HepG2 (cell line): ENCODE data around the gene TADA2B. TPM values are rescaled to one million over a fixed set of nuclear protein-coding genes. Genes with fewer than 3 reads are reported as not detected.
A peak's percentile ranks its signal among the peaks of the same experiment; 100 is the strongest.

Source experiments
- CREM ChIP-seq, 2 experiments: sonication (generic) in 1 of 2; formaldehyde crosslinking in 1 of 2; IDR thresholded peaks; 2 replicates each; pipeline versions ENCODE4 v1.4.0 to v1.6.1; 2016 to 2020; ENCODE audit warnings: antibody characterized with exemption in 1 of 2, mild to moderate bottlenecking in 1 of 2, missing genetic modification reagents in 1 of 2
- HNRNPL ChIP-seq: fragments of 200-400 bp; formaldehyde crosslinking; IDR thresholded peaks from 2 replicates; pipeline ENCODE4 v1.6.1; 2017; ENCODE audit warnings: mild to moderate bottlenecking, low read depth, low read length
- IKZF1 ChIP-seq: fragments of 450-650 bp; IDR thresholded peaks from 2 replicates; pipeline ENCODE4 v1.7.1; 2016
- KDM6A ChIP-seq: IDR thresholded peaks from 2 replicates; pipeline ENCODE4 v1.6.1; 2016; ENCODE audit warnings: low read depth
- NPAS2 ChIP-seq: sonication (generic); formaldehyde crosslinking; IDR thresholded peaks from 2 replicates; pipeline ENCODE4 v1.8.0; 2022; ENCODE audit warnings: mild to moderate bottlenecking, missing genetic modification reagents, borderline replicate concordance
- PITX1 ChIP-seq: sonication (generic); formaldehyde crosslinking; IDR thresholded peaks from 2 replicates; pipeline ENCODE4 v1.5.1; 2020; ENCODE audit warnings: mild to moderate bottlenecking, missing genetic modification reagents
- SIX1 ChIP-seq: sonication (generic); formaldehyde crosslinking; IDR thresholded peaks from 2 replicates; pipeline ENCODE4 v1.4.0; 2020; ENCODE audit warnings: missing genetic modification reagents, borderline replicate concordance
- TOE1 ChIP-seq: sonication (generic); formaldehyde crosslinking; IDR thresholded peaks from 2 replicates; pipeline ENCODE4 v1.4.0; 2020; ENCODE audit warnings: mild to moderate bottlenecking, missing genetic modification reagents
- TOPORS ChIP-seq: sonication (generic); formaldehyde crosslinking; IDR thresholded peaks from 2 replicates; pipeline ENCODE4 v1.8.0; 2023; ENCODE audit warnings: mild to moderate bottlenecking, missing genetic modification reagents
- ZFP1 ChIP-seq: IDR thresholded peaks from 2 replicates; pipeline ENCODE4 v1.6.1; 2016
- ZNF138 ChIP-seq: sonication (generic); formaldehyde crosslinking; IDR thresholded peaks from 2 replicates; pipeline ENCODE4 v1.5.0; 2020; ENCODE audit warnings: mild to moderate bottlenecking, low read depth, missing genetic modification reagents
- ZNF17 ChIP-seq: sonication (generic); formaldehyde crosslinking; IDR thresholded peaks from 2 replicates; pipeline ENCODE4 v1.5.0; 2020; ENCODE audit warnings: mild to moderate bottlenecking, missing genetic modification reagents
- ZNF343 ChIP-seq: sonication (generic); formaldehyde crosslinking; IDR thresholded peaks from 2 replicates; pipeline ENCODE4 v1.4.0; 2020; ENCODE audit warnings: mild to moderate bottlenecking, missing genetic modification reagents
- ZNF451 ChIP-seq: sonication (generic); formaldehyde crosslinking; IDR thresholded peaks from 2 replicates; pipeline ENCODE4 v1.5.0; 2020; ENCODE audit warnings: mild to moderate bottlenecking, missing genetic modification reagents
- polyA plus RNA-seq, 8 experiments: library from polyadenylated mRNA; depleted of rRNA in 3 of 8; stranded (reverse) in 7 of 8; unstranded in 1 of 8; fragments of >200 nt; fragmentation: Illumina TruSeq in 4 of 8; extraction: Trizol in 4 of 8; gene quantifications; 2 replicates each; pipeline versions ENCODE4 v1.2.1 to v1.2.3, GENCODE V29; 2011 to 2016; ENCODE audit warnings: low read depth in 4 of 8, missing spikeins in 1 of 8, mixed read lengths in 1 of 8; ENCODE audit not compliant: insufficient read depth in 1 of 8
- total RNA-seq, 5 experiments: library from RNA; depleted of rRNA; stranded (reverse); fragments of >200 nt; fragmentation: Illumina TruSeq; extraction: Trizol; gene quantifications; 2 replicates each; pipeline ENCODE4 v1.2.3, GENCODE V29; 2016; ENCODE audit warnings: low read depth in 1 of 5
- TF ChIP-seq, protein P1 (sequence below): IDR thresholded peaks from 2 replicates; pipeline ENCODE4 v1.6.1; 2012; ENCODE audit warnings: low read depth, low read length, improper control_type of control experiment
- TF ChIP-seq, protein P2 (sequence below): sonication (generic); formaldehyde crosslinking; IDR thresholded peaks from 2 replicates; pipeline ENCODE4 v1.4.0; 2020; ENCODE audit warnings: low read depth, mild to moderate bottlenecking, missing genetic modification reagents
- TF ChIP-seq, protein P3 (sequence below): sonication (generic); formaldehyde crosslinking; IDR thresholded peaks from 2 replicates; pipeline ENCODE4 v1.4.0; 2020; ENCODE audit warnings: mild to moderate bottlenecking, missing genetic modification reagents
- TF ChIP-seq, protein P4 (sequence below): IDR thresholded peaks from 2 replicates; pipeline ENCODE4 v1.6.1; 2016; ENCODE audit warnings: low read depth, missing genetic modification reagents, missing compliant biosample characterization
- TF ChIP-seq, protein P5 (sequence below): sonication (generic); formaldehyde crosslinking; IDR thresholded peaks from 2 replicates; pipeline ENCODE4 v1.8.0; 2022; ENCODE audit warnings: mild to moderate bottlenecking, missing genetic modification reagents; ENCODE audit not compliant: insufficient replicate concordance

Gene TADA2B
- total and polyA plus RNA-seq, 2 of the 13 experiments (the other 11 are each of a cell fraction or from before 2014, with no cell fraction given): 4.6 to 8.9 TPM

DNA sequence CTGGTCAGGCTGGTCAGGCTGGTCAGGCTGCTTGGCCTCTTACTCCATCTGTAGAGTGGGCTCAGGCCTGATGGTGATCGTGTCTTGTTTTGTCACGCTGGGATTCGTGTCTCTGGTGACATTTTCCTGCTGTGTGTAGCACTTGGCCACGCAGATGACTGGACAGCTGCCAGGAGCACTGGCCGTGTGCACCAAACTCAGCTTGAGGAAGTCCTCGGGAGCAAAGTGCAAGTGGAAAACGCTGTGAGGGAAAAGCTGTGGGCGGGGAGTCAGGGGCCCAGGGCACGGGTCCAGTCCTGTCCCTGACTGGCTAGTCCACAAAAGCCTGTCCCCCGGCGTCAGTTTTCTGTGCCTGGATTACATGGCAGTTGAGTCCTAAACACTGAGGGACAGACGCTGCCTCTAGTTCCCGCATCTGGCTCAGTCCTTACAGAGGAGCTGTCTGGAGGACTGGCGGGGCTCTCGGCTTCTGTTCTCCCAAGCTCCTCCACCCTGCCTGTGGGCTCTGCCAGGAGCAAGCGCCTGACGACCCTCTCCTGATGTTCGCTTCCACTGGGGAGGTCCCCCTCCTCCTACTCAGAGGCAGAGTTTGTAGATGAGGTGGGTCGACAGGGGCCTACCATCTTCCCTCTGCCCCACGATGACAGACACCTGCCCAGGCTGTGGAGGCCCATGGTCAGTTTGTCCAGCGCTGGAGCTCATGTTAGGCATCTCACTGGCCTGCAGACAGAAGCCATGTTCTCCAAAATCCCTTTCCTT, 60.6 kb downstream of the TADA2B start (continued):
- TF ChIP-seq, protein P1, sequence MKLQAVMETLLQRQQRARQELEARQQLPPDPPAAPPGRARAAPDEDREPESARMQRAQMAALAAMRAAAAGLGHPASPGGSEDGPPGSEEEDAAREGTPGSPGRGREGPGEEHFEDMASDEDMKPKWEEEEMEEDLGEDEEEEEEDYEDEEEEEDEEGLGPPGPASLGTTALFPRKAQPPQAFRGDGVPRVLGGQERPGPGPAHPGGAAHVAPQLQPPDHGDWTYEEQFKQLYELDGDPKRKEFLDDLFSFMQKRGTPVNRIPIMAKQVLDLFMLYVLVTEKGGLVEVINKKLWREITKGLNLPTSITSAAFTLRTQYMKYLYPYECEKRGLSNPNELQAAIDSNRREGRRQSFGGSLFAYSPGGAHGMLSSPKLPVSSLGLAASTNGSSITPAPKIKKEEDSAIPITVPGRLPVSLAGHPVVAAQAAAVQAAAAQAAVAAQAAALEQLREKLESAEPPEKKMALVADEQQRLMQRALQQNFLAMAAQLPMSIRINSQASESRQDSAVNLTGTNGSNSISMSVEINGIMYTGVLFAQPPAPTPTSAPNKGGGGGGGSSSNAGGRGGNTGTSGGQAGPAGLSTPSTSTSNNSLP: no peak
- 0 out of 2 replicates have a peak, but pooled peaks have one; percentile 49 for TF ChIP-seq ZNF138
- no peak for TF ChIP-seq SIX1 (CRISPR knock-in tag)
- TF ChIP-seq, protein P2, sequence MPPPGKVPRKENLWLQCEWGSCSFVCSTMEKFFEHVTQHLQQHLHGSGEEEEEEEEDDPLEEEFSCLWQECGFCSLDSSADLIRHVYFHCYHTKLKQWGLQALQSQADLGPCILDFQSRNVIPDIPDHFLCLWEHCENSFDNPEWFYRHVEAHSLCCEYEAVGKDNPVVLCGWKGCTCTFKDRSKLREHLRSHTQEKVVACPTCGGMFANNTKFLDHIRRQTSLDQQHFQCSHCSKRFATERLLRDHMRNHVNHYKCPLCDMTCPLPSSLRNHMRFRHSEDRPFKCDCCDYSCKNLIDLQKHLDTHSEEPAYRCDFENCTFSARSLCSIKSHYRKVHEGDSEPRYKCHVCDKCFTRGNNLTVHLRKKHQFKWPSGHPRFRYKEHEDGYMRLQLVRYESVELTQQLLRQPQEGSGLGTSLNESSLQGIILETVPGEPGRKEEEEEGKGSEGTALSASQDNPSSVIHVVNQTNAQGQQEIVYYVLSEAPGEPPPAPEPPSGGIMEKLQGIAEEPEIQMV (CRISPR knock-in tag): no peak; the same call in 1 of the 2 replicates
- TF ChIP-seq KDM6A (CRISPR knock-in tag): peak; percentile 93
- peak; percentile 31; the same call in 1 of the 2 replicates for TF ChIP-seq PITX1
- TF ChIP-seq TOPORS (CRISPR knock-in tag): no peak
- TF ChIP-seq ZFP1 (CRISPR knock-in tag): no peak
- TF ChIP-seq TOE1: no peak
- TF ChIP-seq IKZF1: no peak
- peak; percentile 41; the same call in 1 of the 2 replicates for TF ChIP-seq CREM (IDR thresholded peaks at IDR 0.05)
- no peak for TF ChIP-seq CREM (CRISPR knock-in tag; IDR thresholded peaks at IDR 0.05)
- TF ChIP-seq, protein P3, sequence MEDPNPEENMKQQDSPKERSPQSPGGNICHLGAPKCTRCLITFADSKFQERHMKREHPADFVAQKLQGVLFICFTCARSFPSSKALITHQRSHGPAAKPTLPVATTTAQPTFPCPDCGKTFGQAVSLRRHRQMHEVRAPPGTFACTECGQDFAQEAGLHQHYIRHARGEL (CRISPR knock-in tag): no peak
- TF ChIP-seq, protein P4, sequence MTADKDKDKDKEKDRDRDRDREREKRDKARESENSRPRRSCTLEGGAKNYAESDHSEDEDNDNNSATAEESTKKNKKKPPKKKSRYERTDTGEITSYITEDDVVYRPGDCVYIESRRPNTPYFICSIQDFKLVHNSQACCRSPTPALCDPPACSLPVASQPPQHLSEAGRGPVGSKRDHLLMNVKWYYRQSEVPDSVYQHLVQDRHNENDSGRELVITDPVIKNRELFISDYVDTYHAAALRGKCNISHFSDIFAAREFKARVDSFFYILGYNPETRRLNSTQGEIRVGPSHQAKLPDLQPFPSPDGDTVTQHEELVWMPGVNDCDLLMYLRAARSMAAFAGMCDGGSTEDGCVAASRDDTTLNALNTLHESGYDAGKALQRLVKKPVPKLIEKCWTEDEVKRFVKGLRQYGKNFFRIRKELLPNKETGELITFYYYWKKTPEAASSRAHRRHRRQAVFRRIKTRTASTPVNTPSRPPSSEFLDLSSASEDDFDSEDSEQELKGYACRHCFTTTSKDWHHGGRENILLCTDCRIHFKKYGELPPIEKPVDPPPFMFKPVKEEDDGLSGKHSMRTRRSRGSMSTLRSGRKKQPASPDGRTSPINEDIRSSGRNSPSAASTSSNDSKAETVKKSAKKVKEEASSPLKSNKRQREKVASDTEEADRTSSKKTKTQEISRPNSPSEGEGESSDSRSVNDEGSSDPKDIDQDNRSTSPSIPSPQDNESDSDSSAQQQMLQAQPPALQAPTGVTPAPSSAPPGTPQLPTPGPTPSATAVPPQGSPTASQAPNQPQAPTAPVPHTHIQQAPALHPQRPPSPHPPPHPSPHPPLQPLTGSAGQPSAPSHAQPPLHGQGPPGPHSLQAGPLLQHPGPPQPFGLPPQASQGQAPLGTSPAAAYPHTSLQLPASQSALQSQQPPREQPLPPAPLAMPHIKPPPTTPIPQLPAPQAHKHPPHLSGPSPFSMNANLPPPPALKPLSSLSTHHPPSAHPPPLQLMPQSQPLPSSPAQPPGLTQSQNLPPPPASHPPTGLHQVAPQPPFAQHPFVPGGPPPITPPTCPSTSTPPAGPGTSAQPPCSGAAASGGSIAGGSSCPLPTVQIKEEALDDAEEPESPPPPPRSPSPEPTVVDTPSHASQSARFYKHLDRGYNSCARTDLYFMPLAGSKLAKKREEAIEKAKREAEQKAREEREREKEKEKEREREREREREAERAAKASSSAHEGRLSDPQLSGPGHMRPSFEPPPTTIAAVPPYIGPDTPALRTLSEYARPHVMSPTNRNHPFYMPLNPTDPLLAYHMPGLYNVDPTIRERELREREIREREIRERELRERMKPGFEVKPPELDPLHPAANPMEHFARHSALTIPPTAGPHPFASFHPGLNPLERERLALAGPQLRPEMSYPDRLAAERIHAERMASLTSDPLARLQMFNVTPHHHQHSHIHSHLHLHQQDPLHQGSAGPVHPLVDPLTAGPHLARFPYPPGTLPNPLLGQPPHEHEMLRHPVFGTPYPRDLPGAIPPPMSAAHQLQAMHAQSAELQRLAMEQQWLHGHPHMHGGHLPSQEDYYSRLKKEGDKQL: no peak
- no peak for TF ChIP-seq NPAS2 (CRISPR knock-in tag)
- no peak for TF ChIP-seq ZNF451
- TF ChIP-seq HNRNPL: no peak
- TF ChIP-seq, protein P5, sequence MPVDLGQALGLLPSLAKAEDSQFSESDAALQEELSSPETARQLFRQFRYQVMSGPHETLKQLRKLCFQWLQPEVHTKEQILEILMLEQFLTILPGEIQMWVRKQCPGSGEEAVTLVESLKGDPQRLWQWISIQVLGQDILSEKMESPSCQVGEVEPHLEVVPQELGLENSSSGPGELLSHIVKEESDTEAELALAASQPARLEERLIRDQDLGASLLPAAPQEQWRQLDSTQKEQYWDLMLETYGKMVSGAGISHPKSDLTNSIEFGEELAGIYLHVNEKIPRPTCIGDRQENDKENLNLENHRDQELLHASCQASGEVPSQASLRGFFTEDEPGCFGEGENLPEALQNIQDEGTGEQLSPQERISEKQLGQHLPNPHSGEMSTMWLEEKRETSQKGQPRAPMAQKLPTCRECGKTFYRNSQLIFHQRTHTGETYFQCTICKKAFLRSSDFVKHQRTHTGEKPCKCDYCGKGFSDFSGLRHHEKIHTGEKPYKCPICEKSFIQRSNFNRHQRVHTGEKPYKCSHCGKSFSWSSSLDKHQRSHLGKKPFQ (CRISPR knock-in tag): no peak
- TF ChIP-seq ZNF17: no peak
- TF ChIP-seq ZNF343: no peak
